SK-N-MC (cell line): ENCODE results near the gene ATRN.

Source experiments
- EZH2 ChIP-seq: fragments of 200-600 bp; sonication (generic); IDR thresholded peaks from one replicate; pipeline ENCODE4 v1.6.1; 2017; ENCODE audit warnings: antibody characterized with exemption
- FOXP2 ChIP-seq: optimal IDR thresholded peaks from 2 replicates; pipeline ENCODE3; 2011; ENCODE audit warnings: mild to moderate bottlenecking, moderate library complexity; ENCODE audit not compliant: insufficient read depth; ENCODE audit errors: extremely low read length, control extremely low read depth
- POLR2AphosphoS5 ChIP-seq: IDR thresholded peaks from 2 replicates; pipeline ENCODE4 v1.6.1; 2012; ENCODE audit warnings: mild to moderate bottlenecking, low read depth, low read length, borderline replicate concordance

DNA sequence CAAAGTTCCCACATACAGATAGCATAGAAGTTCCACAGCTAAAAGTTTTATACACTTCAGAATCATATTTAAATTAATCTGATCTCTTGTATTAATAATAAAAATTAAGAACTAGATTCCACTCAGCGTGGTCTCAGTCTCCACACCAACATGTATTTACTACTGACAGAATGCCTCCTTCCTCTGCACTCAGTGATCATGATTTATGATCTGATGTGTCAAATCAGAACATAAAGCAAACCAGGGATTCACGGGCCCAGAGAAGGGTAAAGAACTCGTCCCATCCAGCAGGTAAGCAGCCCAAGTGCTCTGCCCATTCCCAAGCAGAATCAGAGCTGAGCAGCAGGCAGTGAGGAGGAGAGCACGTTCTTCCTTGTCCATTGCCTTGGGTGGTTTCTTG, 14.2 kb upstream of the ATRN start:
- TF ChIP-seq EZH2 (no peak), POLR2AphosphoS5 (no peak), FOXP2 (no peak)
